ENCODE measurements around the gene KCNK1.

- TF ChIP-seq CTCF (conservative IDR thresholded peaks at IDR 0.05 in 1 of 2, IDR thresholded peaks at IDR 0.05 in 1 of 2; ENCODE audit: low read depth in 1 of 2, low read length in 2 of 2) (no peak), EZH2 (IDR thresholded peaks at IDR 0.05; ENCODE audit: low read length, missing control alignments) (no peak)
Observed at GRCh38 chr1:233668725-233669294, 54.9 kb downstream of the KCNK1 start.

All from fibroblast of lung (primary cell).